A673 (cell line): ENCODE results near the gene CHST7. TPM values are rescaled to one million over a fixed set of nuclear protein-coding genes. Genes with fewer than 3 reads are reported as not detected.

Experiments
- BruUV-seq: library from RNA; stranded (reverse); fragments of 400-500 nt; replicated peaks from 2 replicates; lab custom pipeline; 2021; lab: Mats Ljungman, UMichigan
- CTCF ChIA-PET: fragments of 300-600 bp; sonication (Branson Sonifier 250); formaldehyde crosslinking; loops from one replicate; lab custom pipeline; 2022; ENCODE audit warnings: antibody characterized with exemption; lab: Charles Lee
- POLR2A ChIA-PET: fragments of 300-600 bp; sonication (Branson Sonifier 250); formaldehyde crosslinking; loops from one replicate; lab custom pipeline; 2022; ENCODE audit warnings: antibody characterized with exemption; ENCODE audit not compliant: low non-redundant PET; lab: Charles Lee
- DNase-seq: peaks from one replicate; pipeline ENCODE4 v3.0.0-alpha.2; 2015; ENCODE audit warnings: low spot score
- H3K27ac ChIP-seq: fragments of 200-600 bp; sonication (generic); 2 replicates; pipeline ENCODE4 v1.5.1; 2016; ENCODE audit warnings: mixed run types, low read depth, mild to moderate bottlenecking, mixed read lengths, antibody characterized with exemption, low read length; ENCODE audit not compliant: poor library complexity, severe bottlenecking
- H3K27me3 ChIP-seq: fragments of 200-600 bp; sonication (generic); replicated peaks from 2 replicates; pipeline ENCODE4 v1.6.1; 2017; ENCODE audit warnings: mixed run types, low read depth, mild to moderate bottlenecking, mixed read lengths, antibody characterized with exemption, low read length; ENCODE audit not compliant: insufficient read depth, poor library complexity
- H3K36me3 ChIP-seq: fragments of 200-600 bp; sonication (generic); 2 replicates; pipeline ENCODE4 v1.6.1; 2016; ENCODE audit warnings: mixed run types, mild to moderate bottlenecking, mixed read lengths, antibody characterized with exemption, low read length; ENCODE audit not compliant: insufficient read depth, poor library complexity, severe bottlenecking
- H3K4me1 ChIP-seq: fragments of 200-600 bp; sonication (generic); 2 replicates; pipeline ENCODE4 v1.6.1; 2017; ENCODE audit warnings: mixed run types, mild to moderate bottlenecking, mixed read lengths, antibody characterized with exemption, low read length; ENCODE audit not compliant: insufficient read depth, poor library complexity, severe bottlenecking
- H3K4me3 ChIP-seq: fragments of 200-600 bp; sonication (generic); 2 replicates; pipeline ENCODE4 v1.5.1; 2016; ENCODE audit warnings: low read depth, mixed run types, mild to moderate bottlenecking, mixed read lengths, low read length; ENCODE audit not compliant: poor library complexity, severe bottlenecking
- H3K9me3 ChIP-seq: fragments of 200-600 bp; sonication (generic); 2 replicates; pipeline ENCODE4 v1.6.1; 2016; ENCODE audit warnings: mixed run types, low read depth, mild to moderate bottlenecking, mixed read lengths, antibody characterized with exemption, low read length; ENCODE audit not compliant: poor library complexity, severe bottlenecking
- EZH2 ChIP-seq: fragments of 200-600 bp; sonication (generic); IDR thresholded peaks from 2 replicates; pipeline ENCODE4 v1.6.1; 2017; ENCODE audit warnings: borderline replicate concordance, low read depth, mild to moderate bottlenecking, mixed read lengths, antibody characterized with exemption, low read length; ENCODE audit not compliant: poor library complexity, severe bottlenecking
- intact Hi-C: fragments of 100-400 bp; cut with micrococcal nuclease; formaldehyde crosslinking; loops from one replicate; pipeline ENCODE4 v1.10.0; 2022; ENCODE audit not compliant: unreplicated experiment
- total RNA-seq: library from RNA; stranded (reverse); gene quantifications from 2 replicates; pipeline ENCODE4 v1.2.3, GENCODE V29; 2021
- TF ChIP-seq, protein P1 (sequence below): fragments of 300-800, 200-600 bp; sonication (generic); conservative IDR thresholded peaks from 2 replicates; pipeline ENCODE4 v1.5.1; 2017; ENCODE audit warnings: low read depth, mild to moderate bottlenecking, antibody characterized with exemption, low read length, moderate library complexity, mixed read lengths

The CHST7 gene
- total RNA-seq, 1 experiment from 2014 or later = 5.7 TPM

DNA sequence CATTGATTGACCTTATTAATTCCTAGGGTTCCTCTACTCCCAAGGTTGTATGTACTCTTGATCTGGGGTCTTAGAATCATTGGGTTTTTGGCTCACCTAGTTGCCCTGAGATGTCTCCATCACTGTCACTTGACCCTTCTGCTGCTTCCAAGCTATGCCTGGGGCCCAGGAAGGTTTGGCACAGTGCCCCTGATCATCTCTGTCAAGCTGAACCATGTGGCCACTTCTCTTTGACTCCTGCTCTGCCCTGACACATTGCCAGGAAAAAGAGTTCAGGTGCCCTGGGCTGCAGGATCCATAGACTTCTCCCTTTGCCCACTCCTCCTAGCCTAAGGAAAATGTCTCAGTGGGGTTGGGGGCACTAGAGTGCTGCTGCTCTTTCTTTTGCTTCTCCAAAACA lies 3.9 kb upstream of the CHST7 start:
- no peaks in the 10 kb centered on the region for H3K36me3 ChIP-seq
- no peaks in the 10 kb centered on the region for H3K9me3 ChIP-seq
- TF ChIP-seq, protein P1, sequence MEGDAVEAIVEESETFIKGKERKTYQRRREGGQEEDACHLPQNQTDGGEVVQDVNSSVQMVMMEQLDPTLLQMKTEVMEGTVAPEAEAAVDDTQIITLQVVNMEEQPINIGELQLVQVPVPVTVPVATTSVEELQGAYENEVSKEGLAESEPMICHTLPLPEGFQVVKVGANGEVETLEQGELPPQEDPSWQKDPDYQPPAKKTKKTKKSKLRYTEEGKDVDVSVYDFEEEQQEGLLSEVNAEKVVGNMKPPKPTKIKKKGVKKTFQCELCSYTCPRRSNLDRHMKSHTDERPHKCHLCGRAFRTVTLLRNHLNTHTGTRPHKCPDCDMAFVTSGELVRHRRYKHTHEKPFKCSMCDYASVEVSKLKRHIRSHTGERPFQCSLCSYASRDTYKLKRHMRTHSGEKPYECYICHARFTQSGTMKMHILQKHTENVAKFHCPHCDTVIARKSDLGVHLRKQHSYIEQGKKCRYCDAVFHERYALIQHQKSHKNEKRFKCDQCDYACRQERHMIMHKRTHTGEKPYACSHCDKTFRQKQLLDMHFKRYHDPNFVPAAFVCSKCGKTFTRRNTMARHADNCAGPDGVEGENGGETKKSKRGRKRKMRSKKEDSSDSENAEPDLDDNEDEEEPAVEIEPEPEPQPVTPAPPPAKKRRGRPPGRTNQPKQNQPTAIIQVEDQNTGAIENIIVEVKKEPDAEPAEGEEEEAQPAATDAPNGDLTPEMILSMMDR = no peak
- TF ChIP-seq EZH2 = no peak
- CTCF ChIA-PET = no interaction called here
- POLR2A ChIA-PET = interaction anchor here (0.6 kb wide), 1 partner anchor 452 kb away, joined by 6 read pairs; no protein-coding TSS in a partner anchor
- no peak for DNase-seq
- no TSS peak for BruUV-seq
- no peak overlapping the region for H3K27ac ChIP-seq
- H3K27me3 ChIP-seq = no peaks in the 10 kb centered on the region
- intact Hi-C loops = no loop called here
- no peaks in the 10 kb centered on the region for H3K4me1 ChIP-seq
- H3K4me3 ChIP-seq = no peak overlapping the region

DNA sequence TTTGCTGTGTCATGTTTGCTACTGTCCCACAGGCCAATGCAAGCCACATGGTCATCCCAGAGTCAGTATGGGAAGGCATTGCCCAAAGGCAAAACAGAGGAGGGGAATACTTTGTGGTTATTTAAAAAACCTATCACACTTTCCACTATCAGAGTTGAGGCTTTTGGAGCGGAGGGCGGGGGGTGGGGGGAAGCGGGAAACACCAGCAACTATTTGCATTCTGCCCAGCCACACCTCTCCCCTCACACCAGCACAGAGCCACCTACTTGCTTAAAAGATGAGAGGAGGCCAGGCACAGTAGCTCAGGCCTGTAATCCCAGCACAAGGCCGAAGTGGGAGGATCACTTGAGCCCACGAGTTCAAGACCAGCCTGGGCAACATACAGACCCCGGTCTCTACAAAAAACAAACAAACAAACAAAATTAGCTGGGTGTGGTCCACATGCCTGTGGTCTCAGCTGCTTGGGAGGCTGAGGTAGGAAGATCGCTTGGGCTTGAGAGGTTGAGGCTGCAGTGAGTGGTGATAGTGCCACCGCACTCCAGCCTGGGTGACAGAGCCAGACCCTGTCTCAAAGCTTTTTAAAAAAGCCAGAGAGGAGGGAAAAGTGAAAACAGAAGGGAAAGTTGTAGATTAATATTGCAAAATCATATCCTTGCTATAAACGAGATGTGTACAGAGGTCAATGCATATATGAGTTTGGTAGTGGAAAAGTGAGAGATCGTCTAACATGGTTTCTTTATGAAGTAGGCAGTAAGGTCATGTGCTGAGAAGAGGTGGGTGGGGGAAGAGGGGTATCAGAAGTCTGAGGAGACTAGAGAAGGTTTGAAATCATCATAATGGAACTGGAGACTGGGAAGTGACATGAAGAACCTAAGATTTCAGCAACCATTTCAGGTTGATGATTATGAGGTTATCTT lies 1.9 kb upstream of the CHST7 start:
- CTCF ChIA-PET = no interaction called here
- Histone ChIP-seq H3K4me1 (peaks cover 9% of the 10 kb centered on the region), H3K36me3 (no peaks in the 10 kb centered on the region), H3K27ac (no peak overlapping the region), H3K27me3 (no peaks in the 10 kb centered on the region), H3K4me3 (no peak overlapping the region), H3K9me3 (no peaks in the 10 kb centered on the region)
- intact Hi-C loops = loop anchor here (2.0 kb wide), 1 partner anchor 71 kb away; no protein-coding TSS in a partner anchor
- DNase-seq = no peak
- TF ChIP-seq EZH2 = no peak
- TF ChIP-seq, protein P1 = no peak
- no TSS peak for BruUV-seq
- POLR2A ChIA-PET = no interaction called here

- Histone ChIP-seq H3K9me3 (no peaks in the 10 kb centered on the region), H3K27ac (no peak overlapping the region), H3K27me3 (no peaks in the 10 kb centered on the region), H3K36me3 (no peaks in the 10 kb centered on the region), H3K4me1 (peaks cover 17% of the 10 kb centered on the region), H3K4me3 (no peak overlapping the region)
- ChIA-PET POLR2A (no interaction called here), CTCF (no interaction called here)
- no peak for TF ChIP-seq EZH2
- TF ChIP-seq, protein P1 = no peak
- intact Hi-C loops = loop anchor here (2.0 kb wide), 1 partner anchor 70 kb away; no protein-coding TSS in a partner anchor
- no peak for DNase-seq
- no TSS peak for BruUV-seq
Observed at GRCh38 chrX:46572340-46572936, 1.1 kb upstream of the CHST7 start.
